Measurements from ENCODE around the gene VMP1. TPM values are rescaled to one million over a fixed set of nuclear protein-coding genes. Genes with fewer than 3 reads are reported as not detected.

The VMP1 gene
- total RNA-seq, 1 donor from 2014 or later: 232 TPM

DNA sequence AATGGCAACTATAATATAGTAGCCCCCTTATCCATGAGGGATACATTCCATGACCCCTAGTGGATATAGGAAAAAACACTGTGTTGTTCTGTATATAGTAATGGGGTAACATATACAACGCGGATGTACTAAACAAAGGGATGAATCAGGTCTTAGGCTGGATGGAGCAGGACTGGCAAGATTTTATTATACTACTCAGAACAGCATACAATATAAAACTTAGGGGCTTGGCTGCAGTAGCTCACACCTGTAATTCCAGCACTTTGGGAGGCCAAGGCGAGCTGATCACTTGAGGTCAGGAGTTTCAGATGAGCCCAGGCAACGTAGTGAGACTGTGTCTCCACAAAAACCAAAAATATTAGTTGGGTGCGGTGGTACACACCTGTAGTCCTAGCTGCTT, 26.8 kb downstream of the VMP1 start:
- no peak for DNase-seq (ENCODE audit: low read depth)
- no peak overlapping the region for H3K4me3 ChIP-seq (ENCODE audit: low read depth, low read length)
- TF ChIP-seq, protein P1, sequence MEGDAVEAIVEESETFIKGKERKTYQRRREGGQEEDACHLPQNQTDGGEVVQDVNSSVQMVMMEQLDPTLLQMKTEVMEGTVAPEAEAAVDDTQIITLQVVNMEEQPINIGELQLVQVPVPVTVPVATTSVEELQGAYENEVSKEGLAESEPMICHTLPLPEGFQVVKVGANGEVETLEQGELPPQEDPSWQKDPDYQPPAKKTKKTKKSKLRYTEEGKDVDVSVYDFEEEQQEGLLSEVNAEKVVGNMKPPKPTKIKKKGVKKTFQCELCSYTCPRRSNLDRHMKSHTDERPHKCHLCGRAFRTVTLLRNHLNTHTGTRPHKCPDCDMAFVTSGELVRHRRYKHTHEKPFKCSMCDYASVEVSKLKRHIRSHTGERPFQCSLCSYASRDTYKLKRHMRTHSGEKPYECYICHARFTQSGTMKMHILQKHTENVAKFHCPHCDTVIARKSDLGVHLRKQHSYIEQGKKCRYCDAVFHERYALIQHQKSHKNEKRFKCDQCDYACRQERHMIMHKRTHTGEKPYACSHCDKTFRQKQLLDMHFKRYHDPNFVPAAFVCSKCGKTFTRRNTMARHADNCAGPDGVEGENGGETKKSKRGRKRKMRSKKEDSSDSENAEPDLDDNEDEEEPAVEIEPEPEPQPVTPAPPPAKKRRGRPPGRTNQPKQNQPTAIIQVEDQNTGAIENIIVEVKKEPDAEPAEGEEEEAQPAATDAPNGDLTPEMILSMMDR (conservative IDR thresholded peaks at IDR 0.05; ENCODE audit: low read depth, low read length): no peak

DNA sequence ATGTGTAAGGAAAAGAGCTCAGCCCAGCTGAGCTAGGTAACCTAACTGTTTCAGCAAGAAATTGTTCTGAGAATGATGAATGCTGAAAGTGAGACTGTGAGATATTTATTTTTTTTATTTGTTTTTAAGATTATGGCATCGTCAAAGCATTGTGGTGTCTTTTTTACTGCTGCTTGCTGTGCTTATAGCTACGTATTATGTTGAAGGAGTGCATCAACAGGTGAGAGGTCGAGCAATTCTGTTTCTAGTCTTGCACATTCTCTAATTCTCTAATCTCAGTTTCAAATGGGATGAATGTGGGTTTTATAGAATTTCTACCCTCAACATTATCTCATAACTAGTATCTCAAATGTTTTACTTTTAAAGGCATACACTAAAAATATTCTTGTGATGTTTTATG, 29.9 kb downstream of the VMP1 start:
- TF ChIP-seq, protein P1 (conservative IDR thresholded peaks at IDR 0.05; ENCODE audit: low read depth, low read length): no peak
- DNase-seq (ENCODE audit: low read depth): no peak
- no peak overlapping the region for H3K4me3 ChIP-seq (ENCODE audit: low read depth, low read length)

DNA sequence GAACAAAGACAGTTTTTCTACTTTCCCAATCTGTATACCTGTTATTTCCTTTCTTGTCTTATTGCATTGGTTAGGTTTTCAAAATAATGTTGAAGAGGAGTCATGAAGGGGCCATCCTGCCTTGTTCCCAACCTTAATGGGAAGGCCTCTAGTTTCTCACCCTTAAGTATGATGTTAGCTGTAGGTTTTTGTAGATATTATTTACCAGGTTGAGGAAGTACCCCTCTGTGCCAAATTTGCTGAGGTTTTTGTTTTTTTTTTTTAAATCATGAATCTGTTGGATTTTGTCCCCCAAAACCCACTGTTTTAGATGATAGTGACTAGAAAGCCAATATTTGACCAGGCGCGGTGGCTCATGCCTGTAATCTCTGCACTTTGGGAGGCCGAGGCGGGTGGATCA, 36.4 kb downstream of the VMP1 start:
- TF ChIP-seq, protein P1 (conservative IDR thresholded peaks at IDR 0.05; ENCODE audit: low read depth, low read length): no peak

DNA sequence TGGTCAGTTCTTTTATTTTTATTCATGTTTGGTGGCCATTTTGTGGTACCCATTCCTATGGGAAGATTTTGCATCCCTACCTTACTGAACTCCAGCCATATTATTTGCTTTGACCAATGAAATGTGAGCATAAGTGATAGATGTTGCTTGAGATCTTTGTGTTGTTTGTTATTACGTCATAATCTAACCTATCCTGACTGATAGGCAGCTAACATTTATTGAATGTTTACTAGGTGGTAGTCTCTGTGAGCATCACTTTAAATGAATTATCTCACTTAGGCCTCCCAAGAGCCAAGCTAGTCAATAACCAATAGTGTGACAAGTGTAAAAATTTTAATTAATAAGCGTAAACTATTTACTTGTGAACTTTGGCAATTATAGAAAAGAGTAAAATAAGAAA, 37.6 kb downstream of the VMP1 start:
- DNase-seq (ENCODE audit: low read depth): no peak
- no peak overlapping the region for H3K4me3 ChIP-seq (ENCODE audit: low read depth, low read length)
- TF ChIP-seq, protein P1 (conservative IDR thresholded peaks at IDR 0.05; ENCODE audit: low read depth, low read length): no peak

More for the DNA sequence above, 36.4 kb downstream of the VMP1 start:
- no peak for DNase-seq (ENCODE audit: low read depth)
- H3K4me3 ChIP-seq (ENCODE audit: low read depth, low read length): no peak overlapping the region

DNA sequence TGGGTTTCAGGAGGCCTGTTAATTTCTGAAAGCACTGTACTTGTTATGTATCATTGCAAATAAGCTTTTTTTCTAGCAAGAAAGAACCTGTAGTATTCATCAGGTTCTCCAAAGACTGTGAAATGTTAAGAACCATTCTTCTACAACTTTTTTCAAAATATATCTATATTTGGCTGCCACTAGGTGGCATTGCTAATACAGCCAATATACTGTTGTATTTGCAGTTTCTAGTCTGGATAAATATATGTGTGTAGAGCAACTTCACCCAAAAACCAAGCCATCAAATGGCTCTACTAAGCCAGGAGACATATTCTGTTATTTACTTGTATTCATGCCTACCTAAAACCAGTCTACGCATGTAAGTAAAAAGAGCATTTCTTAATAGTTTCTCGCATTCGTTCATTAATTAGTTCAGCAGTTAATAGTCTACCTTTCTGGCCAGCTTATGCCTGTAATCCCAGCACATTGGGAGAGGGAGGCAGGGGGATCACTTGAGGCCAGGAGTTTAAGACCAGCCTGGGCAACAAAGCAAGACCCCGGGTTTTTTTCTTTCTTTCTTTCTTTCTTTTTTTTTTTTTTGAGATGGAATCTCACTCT, 39.5 kb downstream of the VMP1 start:
- TF ChIP-seq, protein P1 (conservative IDR thresholded peaks at IDR 0.05; ENCODE audit: low read depth, low read length): peak; percentile 62
- no peak for DNase-seq (ENCODE audit: low read depth)

DNA sequence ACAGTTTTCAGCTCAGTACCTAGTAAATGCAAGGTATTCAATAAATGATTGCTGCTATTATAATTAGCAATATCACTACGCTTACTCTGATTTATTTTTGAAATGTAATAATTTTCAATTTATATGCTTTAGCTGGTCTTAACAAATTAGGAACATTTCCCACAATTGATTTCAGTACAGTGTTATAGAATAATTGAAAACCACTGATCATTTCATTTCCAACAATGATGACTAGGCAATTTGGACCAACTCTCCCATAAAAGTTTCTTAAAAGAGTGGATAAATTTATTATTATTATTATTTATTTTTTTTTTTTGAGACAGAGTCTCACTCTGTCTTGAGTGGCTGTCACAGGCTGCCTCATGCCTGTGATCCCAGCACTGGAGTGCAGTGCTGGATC, 41.1 kb downstream of the VMP1 start:
- H3K4me3 ChIP-seq (ENCODE audit: low read depth, low read length): no peak overlapping the region
- no peak for DNase-seq (ENCODE audit: low read depth)
- TF ChIP-seq, protein P1 (conservative IDR thresholded peaks at IDR 0.05; ENCODE audit: low read depth, low read length): no peak

More for the DNA sequence above, 39.5 kb downstream of the VMP1 start:
- no peak overlapping the region for H3K4me3 ChIP-seq (ENCODE audit: low read depth, low read length)

DNA sequence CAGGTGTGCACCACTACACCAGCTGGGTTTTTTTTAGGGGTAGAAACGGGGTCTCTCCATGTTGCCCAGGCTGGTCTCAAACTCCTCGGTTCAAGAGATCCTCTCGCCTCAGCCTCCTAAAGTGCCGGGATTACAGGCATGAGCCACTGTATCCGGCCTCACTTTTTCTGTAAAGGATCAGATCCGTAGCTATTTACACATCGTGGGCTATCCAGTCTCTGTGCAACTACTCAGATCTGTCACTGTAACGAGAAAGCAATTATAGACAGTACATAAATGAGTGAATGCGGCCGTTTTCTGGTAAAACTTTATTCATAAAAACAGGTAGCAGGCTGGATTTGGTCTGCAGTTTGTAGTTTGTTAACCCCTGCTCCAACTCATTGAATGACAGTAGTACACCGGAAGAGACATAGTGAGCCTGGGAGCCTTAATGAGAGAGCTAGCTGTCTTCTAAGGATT, 44.5 kb downstream of the VMP1 start:
- no peak for DNase-seq (ENCODE audit: low read depth)
- TF ChIP-seq, protein P1 (conservative IDR thresholded peaks at IDR 0.05; ENCODE audit: low read depth, low read length): no peak
- no peak overlapping the region for H3K4me3 ChIP-seq (ENCODE audit: low read depth, low read length)
